Endodermal cell (in vitro differentiated cells): ENCODE data around the gene INSIG1. TPM values are rescaled to one million over a fixed set of nuclear protein-coding genes. Genes with fewer than 3 reads are reported as not detected.

Source experiments
- DNase-seq: peaks from one replicate; pipeline ENCODE4 v3.0.0-alpha.2; 2017
- H3K27ac ChIP-seq: 2 replicates; pipeline ENCODE4 v1.5.1; 2013; ENCODE audit warnings: mild to moderate bottlenecking, low read depth, low read length, moderate library complexity
- H3K27me3 ChIP-seq: 2 replicates; pipeline ENCODE4 v1.6.1; 2013; ENCODE audit warnings: mild to moderate bottlenecking, low read length, moderate library complexity; ENCODE audit not compliant: insufficient read depth, control insufficient read depth, poor library complexity, severe bottlenecking
- H3K36me3 ChIP-seq: 2 replicates; pipeline ENCODE4 v1.7.0; 2013; ENCODE audit warnings: mild to moderate bottlenecking, low read length, moderate library complexity; ENCODE audit not compliant: control insufficient read depth, insufficient read depth
- H3K4me1 ChIP-seq: one replicate; pipeline ENCODE4 v1.7.0; 2013; ENCODE audit warnings: low read length; ENCODE audit not compliant: control insufficient read depth, insufficient read depth
- H3K4me3 ChIP-seq: 2 replicates; pipeline ENCODE4 v1.5.1; 2013; ENCODE audit warnings: mild to moderate bottlenecking, low read length, moderate library complexity
- H3K9ac ChIP-seq: 2 replicates; pipeline ENCODE4 v1.6.1; 2013; ENCODE audit warnings: mild to moderate bottlenecking, low read length, moderate library complexity; ENCODE audit not compliant: poor library complexity, severe bottlenecking; ENCODE audit errors: extremely low read depth
- H3K9me3 ChIP-seq: 2 replicates; pipeline ENCODE4 v1.6.1; 2013; ENCODE audit warnings: mild to moderate bottlenecking, low read length, moderate library complexity; ENCODE audit not compliant: control insufficient read depth
- H3K27ac Mint-ChIP-seq: 2 replicates; pipeline ENCODE4 v1.8.0; 2020; ENCODE audit warnings: mixed read lengths
- H3K27me3 Mint-ChIP-seq: 2 replicates; pipeline ENCODE4 v1.8.0; 2021; ENCODE audit warnings: mild to moderate bottlenecking, mixed read lengths; ENCODE audit not compliant: insufficient read depth
- H3K36me3 Mint-ChIP-seq: 2 replicates; pipeline ENCODE4 v1.8.0; 2020; ENCODE audit warnings: low read depth, mixed read lengths
- H3K4me1 Mint-ChIP-seq: 2 replicates; pipeline ENCODE4 v1.8.0; 2020; ENCODE audit warnings: mixed read lengths
- H3K4me3 Mint-ChIP-seq: 2 replicates; pipeline ENCODE4 v1.8.0; 2020; ENCODE audit warnings: mild to moderate bottlenecking, moderate library complexity, mixed read lengths
- H3K9me3 Mint-ChIP-seq: 2 replicates; pipeline ENCODE4 v1.8.0; 2020; ENCODE audit warnings: mild to moderate bottlenecking, mixed read lengths
- WGBS, 2 experiments: methylation state at CpG; one replicate each; pipeline versions ENCODE4 v1.1.5 to v1.1.7; 2013; ENCODE audit warnings: missing lambda C conversion rate in 2 of 2, mixed read lengths in 1 of 2; ENCODE audit not compliant: insufficient coverage in 1 of 2, insufficient read length in 1 of 2; 5-methylcytosine and 5-hydroxymethylcytosine counted together
- total RNA-seq, 2 donors: library from RNA; stranded (reverse); fragmentation: NEBNext Ultra II Directional in 1 of 2; extraction: Animal tissue kit (Norgen Biotek cat#: 25700) in 1 of 2; gene quantifications; 2 replicates in 1 of 2; 3 replicates in 1 of 2; pipeline ENCODE4 v1.2.1, GENCODE V29; 2021
- TF ChIP-seq, protein P1 (sequence below): fragments of 200-600 bp; sonication (generic); conservative IDR thresholded peaks from 2 replicates; pipeline ENCODE4 v1.5.0; 2021; ENCODE audit warnings: antibody characterized with exemption, mild to moderate bottlenecking

INSIG1 gene
- total RNA-seq, 2 donors from 2014 or later: 27.2 to 36.9 TPM

DNA sequence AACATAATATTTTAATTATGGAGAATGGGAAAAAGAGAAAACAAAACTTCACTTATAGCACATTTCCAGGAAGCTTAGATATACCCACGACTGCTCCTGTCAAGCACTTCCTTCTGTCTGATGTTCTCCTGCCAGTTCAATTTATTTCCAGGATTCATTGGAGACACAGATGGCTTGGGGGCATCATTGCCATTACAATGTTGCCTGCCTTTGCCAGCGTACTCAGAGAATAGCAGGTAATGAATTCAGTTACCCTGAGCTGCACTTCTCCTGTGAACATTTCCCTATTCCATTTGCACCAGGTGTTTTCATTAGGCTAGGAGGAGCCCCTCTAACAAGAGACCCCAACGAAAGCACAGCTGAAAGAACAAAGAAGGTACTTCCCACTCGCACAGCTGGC, 33.7 kb downstream of the INSIG1 start:
- no peak overlapping the region for H3K9ac ChIP-seq
- 72 to 76% methylated on average over 4 of the region's 4 CpGs for WGBS, 2 experiments

DNA sequence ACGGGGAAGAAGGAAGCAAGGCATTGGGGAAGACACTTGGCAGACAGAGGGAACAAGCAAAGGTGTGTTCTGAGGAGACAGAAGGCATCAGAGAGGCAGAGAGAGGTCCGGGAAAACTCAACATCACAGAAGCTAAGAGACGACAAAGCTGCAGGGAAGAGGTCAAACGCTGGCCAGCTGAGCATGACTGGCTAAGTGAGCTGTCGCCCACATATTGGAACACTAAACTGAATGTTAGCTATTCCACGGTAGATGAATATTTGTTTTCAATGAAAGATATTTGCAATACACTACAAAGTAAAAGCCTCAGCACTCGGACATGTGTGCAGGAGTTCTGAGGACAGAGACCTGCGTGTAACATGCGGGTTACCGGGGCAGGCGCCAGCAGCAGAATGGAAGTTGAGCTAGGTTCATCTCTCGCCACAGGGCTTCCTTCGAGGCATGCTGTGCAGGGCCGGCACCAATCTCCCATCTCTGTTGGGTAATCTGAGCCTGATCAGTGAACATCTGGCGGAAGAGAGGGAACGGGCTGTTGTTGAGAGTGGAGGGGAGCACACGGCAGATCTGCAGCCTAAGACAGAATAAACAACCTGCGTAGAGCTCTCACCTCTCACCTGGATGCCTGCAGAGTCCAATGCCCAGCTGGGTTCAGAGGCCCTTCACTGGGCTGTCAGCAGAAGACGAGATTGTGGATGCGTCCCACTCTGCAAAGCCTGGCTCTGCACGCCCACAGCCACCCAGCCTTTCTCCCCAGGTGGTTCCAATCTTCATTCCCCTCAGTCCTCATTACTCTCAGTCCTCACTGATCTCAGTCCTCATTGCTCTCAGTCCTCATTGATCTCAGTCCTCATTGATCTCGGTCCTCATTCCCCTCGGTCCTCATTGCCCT, 35.9 kb downstream of the INSIG1 start:
- no peaks in the 10 kb centered on the region for H3K9me3 ChIP-seq
- TF ChIP-seq, protein P1, sequence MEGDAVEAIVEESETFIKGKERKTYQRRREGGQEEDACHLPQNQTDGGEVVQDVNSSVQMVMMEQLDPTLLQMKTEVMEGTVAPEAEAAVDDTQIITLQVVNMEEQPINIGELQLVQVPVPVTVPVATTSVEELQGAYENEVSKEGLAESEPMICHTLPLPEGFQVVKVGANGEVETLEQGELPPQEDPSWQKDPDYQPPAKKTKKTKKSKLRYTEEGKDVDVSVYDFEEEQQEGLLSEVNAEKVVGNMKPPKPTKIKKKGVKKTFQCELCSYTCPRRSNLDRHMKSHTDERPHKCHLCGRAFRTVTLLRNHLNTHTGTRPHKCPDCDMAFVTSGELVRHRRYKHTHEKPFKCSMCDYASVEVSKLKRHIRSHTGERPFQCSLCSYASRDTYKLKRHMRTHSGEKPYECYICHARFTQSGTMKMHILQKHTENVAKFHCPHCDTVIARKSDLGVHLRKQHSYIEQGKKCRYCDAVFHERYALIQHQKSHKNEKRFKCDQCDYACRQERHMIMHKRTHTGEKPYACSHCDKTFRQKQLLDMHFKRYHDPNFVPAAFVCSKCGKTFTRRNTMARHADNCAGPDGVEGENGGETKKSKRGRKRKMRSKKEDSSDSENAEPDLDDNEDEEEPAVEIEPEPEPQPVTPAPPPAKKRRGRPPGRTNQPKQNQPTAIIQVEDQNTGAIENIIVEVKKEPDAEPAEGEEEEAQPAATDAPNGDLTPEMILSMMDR: no peak
- H3K4me1 ChIP-seq: no peaks in the 10 kb centered on the region
- Mint-ChIP-seq H3K9me3 (no peaks in the 10 kb centered on the region), H3K4me1 (no peaks in the 10 kb centered on the region), H3K36me3 (no peaks in the 10 kb centered on the region), H3K27me3 (peaks cover 8% of the 10 kb centered on the region), H3K4me3 (no peak overlapping the region), H3K27ac (no peak overlapping the region)
- no peaks in the 10 kb centered on the region for H3K36me3 ChIP-seq
- no peak overlapping the region for H3K4me3 ChIP-seq
- DNase-seq: peak; percentile 29
- no peak overlapping the region for H3K27ac ChIP-seq
- peaks cover 57% of the 10 kb centered on the region for H3K27me3 ChIP-seq
- WGBS, 2 experiments: 83 to 87% methylated on average over 14 to 23 of the region's 23 CpGs
- no peak overlapping the region for H3K9ac ChIP-seq

More for the DNA sequence above, 33.7 kb downstream of the INSIG1 start:
- H3K27me3 ChIP-seq: peaks cover 55% of the 10 kb centered on the region
- no peak overlapping the region for H3K4me3 ChIP-seq
- H3K36me3 ChIP-seq: no peaks in the 10 kb centered on the region
- Mint-ChIP-seq H3K4me3 (no peak overlapping the region), H3K9me3 (no peaks in the 10 kb centered on the region), H3K27ac (no peak overlapping the region), H3K27me3 (peaks cover 6% of the 10 kb centered on the region), H3K4me1 (no peaks in the 10 kb centered on the region), H3K36me3 (no peaks in the 10 kb centered on the region)
- no peak overlapping the region for H3K27ac ChIP-seq
- H3K4me1 ChIP-seq: no peaks in the 10 kb centered on the region
- TF ChIP-seq, protein P1: no peak
- no peaks in the 10 kb centered on the region for H3K9me3 ChIP-seq
- DNase-seq: no peak

DNA sequence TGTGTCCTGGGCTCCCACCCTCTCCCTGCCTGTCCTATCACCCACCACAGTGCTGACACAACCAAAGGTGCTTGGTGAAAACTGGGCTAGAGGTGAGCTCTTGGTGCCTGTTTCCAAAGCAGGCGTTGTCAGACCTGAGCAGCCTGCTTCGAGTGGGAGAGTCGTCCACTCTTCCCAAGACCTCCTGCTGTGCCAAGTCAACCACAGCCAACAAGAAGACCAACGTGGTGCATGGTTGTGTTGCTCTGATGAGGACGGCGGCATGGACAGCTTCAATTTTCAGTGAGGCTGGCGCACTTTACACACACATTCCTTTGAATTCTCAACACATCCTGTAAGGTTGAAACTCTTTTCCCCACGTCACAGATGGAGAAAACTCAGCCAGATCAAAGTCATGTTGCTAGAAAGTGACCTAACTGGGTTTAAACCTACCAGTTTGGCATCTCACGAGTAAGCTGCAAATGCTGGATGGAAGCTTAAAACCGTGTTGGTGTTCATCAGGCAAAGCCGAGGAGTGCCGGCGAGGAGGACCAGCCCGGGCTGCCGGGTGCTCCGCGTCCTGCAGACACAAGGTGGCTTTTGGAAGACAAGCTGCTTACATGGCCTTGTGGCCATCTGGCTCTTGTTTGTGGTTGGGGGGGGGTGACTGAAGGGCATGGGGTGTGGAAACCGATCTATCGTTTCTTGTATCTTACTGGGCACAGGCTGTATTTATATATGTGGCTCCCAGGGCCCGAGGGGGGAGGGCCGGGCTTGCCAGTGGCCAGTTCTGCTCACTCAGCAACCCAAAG, 39.3 kb downstream of the INSIG1 start:
- Mint-ChIP-seq H3K27me3 (peaks cover 2% of the 10 kb centered on the region), H3K36me3 (no peaks in the 10 kb centered on the region), H3K27ac (no peak overlapping the region), H3K9me3 (no peaks in the 10 kb centered on the region), H3K4me1 (no peaks in the 10 kb centered on the region), H3K4me3 (no peak overlapping the region)
- 90 to 94% methylated on average over 12 to 21 of the region's 21 CpGs for WGBS, 2 experiments
- DNase-seq: peak; percentile 39
- H3K9me3 ChIP-seq: no peaks in the 10 kb centered on the region
- no peaks in the 10 kb centered on the region for H3K4me1 ChIP-seq
- no peak overlapping the region for H3K4me3 ChIP-seq
- H3K27ac ChIP-seq: no peak overlapping the region
- no peak overlapping the region for H3K9ac ChIP-seq
- no peaks in the 10 kb centered on the region for H3K36me3 ChIP-seq
- H3K27me3 ChIP-seq: peaks cover 41% of the 10 kb centered on the region
- TF ChIP-seq, protein P1: no peak
